Measurements from ENCODE around the gene ELMO1. TPM values are rescaled to one million over a fixed set of nuclear protein-coding genes. Genes with fewer than 3 reads are reported as not detected.

The ELMO1 gene
- total and polyA plus RNA-seq, 4 donors, result 6.7 to 51.5 (median 14.8) TPM

- WGBS, result 95% methylated on average over 1 of the region's 1 CpG
- Histone ChIP-seq H3K9ac (ENCODE audit: low read depth in 1 of 2, low read length in 2 of 2) (no peak overlapping the region), H3K9me3 (ENCODE audit: control insufficient read depth in 4 of 4, low read length in 3 of 4) (peaks cover 0 to 4% (median 0%) of the 10 kb centered on the region in 4 donors), H3K36me3 (ENCODE audit: control insufficient read depth in 4 of 4, insufficient read depth in 3 of 4, low read depth in 1 of 4, low read length in 3 of 4) (peaks cover 0 to 2% (median 0%) of the 10 kb centered on the region in 4 donors), H3K4me3 (ENCODE audit: low read depth in 1 of 3, low read length in 3 of 3) (no peak overlapping the region), H3K27me3 (ENCODE audit: control insufficient read depth in 4 of 4, insufficient read depth in 4 of 4, low read length in 3 of 4) (no peaks in the 10 kb centered on the region), H3K4me1 (ENCODE audit: control insufficient read depth in 4 of 4, insufficient read depth in 4 of 4, low read length in 3 of 4) (peaks cover 0 to 4% (median under 1%) of the 10 kb centered on the region in 4 donors), H3K27ac (ENCODE audit: low read depth in 1 of 2, low read length in 2 of 2) (no peak overlapping the region)
- TF ChIP-seq REST (IDR thresholded peaks at IDR 0.05), result no peak
- no peak for DNase-seq (ENCODE audit: low spot score)
Measured at GRCh38 chr7:37144423-37144822, 304.2 kb downstream of the ELMO1 start.

- Histone ChIP-seq H3K4me3 (ENCODE audit: low read depth in 1 of 3, low read length in 3 of 3) (no peak overlapping the region), H3K27ac (ENCODE audit: low read depth in 1 of 2, low read length in 2 of 2) (no peak overlapping the region), H3K36me3 (ENCODE audit: control insufficient read depth in 4 of 4, insufficient read depth in 3 of 4, low read depth in 1 of 4, low read length in 3 of 4) (peaks cover 0 to 2% (median 0%) of the 10 kb centered on the region in 4 donors), H3K9ac (ENCODE audit: low read depth in 1 of 2, low read length in 2 of 2) (no peak overlapping the region), H3K4me1 (ENCODE audit: control insufficient read depth in 4 of 4, insufficient read depth in 4 of 4, low read length in 3 of 4) (peaks cover 0 to 4% (median 0%) of the 10 kb centered on the region in 4 donors), H3K9me3 (ENCODE audit: control insufficient read depth in 4 of 4, low read length in 3 of 4) (peaks cover 0 to 4% (median 0%) of the 10 kb centered on the region in 4 donors), H3K27me3 (ENCODE audit: control insufficient read depth in 4 of 4, insufficient read depth in 4 of 4, low read length in 3 of 4) (no peaks in the 10 kb centered on the region)
- WGBS, result 92% methylated on average over 3 of the region's 3 CpGs
- TF ChIP-seq SP1 (IDR thresholded peaks at IDR 0.05) (no peak), HNF4A (conservative IDR thresholded peaks at IDR 0.05) (no peak), NR2F2 (IDR thresholded peaks at IDR 0.05) (no peak), GABPA (IDR thresholded peaks at IDR 0.05 in 1 of 2, conservative IDR thresholded peaks at IDR 0.05 in 1 of 2) (no peak), ZBTB33 (IDR thresholded peaks at IDR 0.05) (no peak), MAX (IDR thresholded peaks at IDR 0.05) (no peak)
- DNase-seq (ENCODE audit: low spot score), result no peak
Measured at GRCh38 chr7:37142958-37143357, 305.7 kb downstream of the ELMO1 start.

- Histone ChIP-seq H3K9me3 (ENCODE audit: control insufficient read depth in 4 of 4, low read length in 3 of 4) (peaks cover 0 to 4% (median 0%) of the 10 kb centered on the region in 4 donors), H3K36me3 (ENCODE audit: control insufficient read depth in 4 of 4, insufficient read depth in 3 of 4, low read depth in 1 of 4, low read length in 3 of 4) (no peaks in the 10 kb centered on the region), H3K27ac (ENCODE audit: low read depth in 1 of 2, low read length in 2 of 2) (no peak overlapping the region), H3K27me3 (ENCODE audit: control insufficient read depth in 4 of 4, insufficient read depth in 4 of 4, low read length in 3 of 4) (no peaks in the 10 kb centered on the region), H3K9ac (ENCODE audit: low read depth in 1 of 2, low read length in 2 of 2) (no peak overlapping the region), H3K4me3 (ENCODE audit: low read depth in 1 of 3, low read length in 3 of 3) (no peak overlapping the region), H3K4me1 (ENCODE audit: control insufficient read depth in 4 of 4, insufficient read depth in 4 of 4, low read length in 3 of 4) (peaks cover 0 to 4% (median 0%) of the 10 kb centered on the region in 4 donors)
- WGBS, result 79% methylated on average over 2 of the region's 2 CpGs
- DNase-seq (ENCODE audit: low spot score), result no peak
- no peak for TF ChIP-seq FOXA1 (IDR thresholded peaks at IDR 0.05)
- no peak for TF ChIP-seq SP1 (IDR thresholded peaks at IDR 0.05)
- no peak for TF ChIP-seq FOXA2 (IDR thresholded peaks at IDR 0.05)
- peak; percentile 71 for TF ChIP-seq RAD21 (IDR thresholded peaks at IDR 0.05)
- no peak for TF ChIP-seq JUND (IDR thresholded peaks at IDR 0.05)
- no peak for TF ChIP-seq HNF4G (IDR thresholded peaks at IDR 0.05)
- TF ChIP-seq TAF1 (conservative IDR thresholded peaks at IDR 0.05), result no peak
- TF ChIP-seq CTCF (IDR thresholded peaks at IDR 0.05; ENCODE audit: low read depth, low read length, missing input control), result peak; percentile 20
- TF ChIP-seq GABPA (IDR thresholded peaks at IDR 0.05 in 1 of 2, conservative IDR thresholded peaks at IDR 0.05 in 1 of 2), result no peak
- no peak for TF ChIP-seq MAX (IDR thresholded peaks at IDR 0.05)
- peak; percentile 63 for TF ChIP-seq REST (IDR thresholded peaks at IDR 0.05)
- no peak for TF ChIP-seq YY1 (IDR thresholded peaks at IDR 0.05)
- TF ChIP-seq ATF3 (IDR thresholded peaks at IDR 0.05), result no peak
Measured at GRCh38 chr7:37141742-37142141, 306.9 kb downstream of the ELMO1 start.

All from liver (tissue), 9 donors.